GM12872 (cell line): ENCODE measurements around the gene MYH10.

Source experiments
- CTCF ChIP-seq: IDR thresholded peaks from 3 replicates; pipeline ENCODE4 v1.5.1; 2011; ENCODE audit warnings: low read depth, mild to moderate bottlenecking, low read length, moderate library complexity; ENCODE audit not compliant: insufficient read depth

MYH10 gene

DNA sequence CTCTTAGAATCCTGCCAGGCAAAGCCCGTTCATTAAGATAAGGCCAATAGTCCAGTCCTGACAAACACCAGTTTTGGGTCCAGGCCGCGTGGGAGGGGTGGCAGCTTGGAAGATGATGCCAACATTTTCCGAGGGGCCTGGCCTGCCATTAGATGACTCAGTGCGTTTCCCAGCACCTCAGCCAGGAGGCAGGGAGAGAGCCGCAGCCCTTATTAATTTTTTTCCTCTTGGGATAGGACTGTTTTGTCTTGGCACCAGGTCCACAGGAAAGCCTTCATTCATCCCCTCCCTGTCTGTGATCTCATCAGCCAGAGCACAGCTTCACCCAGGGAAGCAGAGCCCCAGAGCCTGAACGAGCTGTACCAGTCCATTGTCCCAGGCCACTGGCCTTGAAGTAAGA is 199.6 kb downstream of the MYH10 start:
- TF ChIP-seq CTCF: no peak

GRCh38 chr17:8426802-8427201 is 203.7 kb downstream of the MYH10 start:
- TF ChIP-seq CTCF: no peak

GRCh38 chr17:8426094-8426720 is 204.3 kb downstream of the MYH10 start:
- no peak for TF ChIP-seq CTCF
